GM18517 (cell line): ENCODE measurements around the gene CLN3.
"Not testable (repeated sequence)": the region's sequence is repeated elsewhere in the genome, so short reads cannot be mapped to it uniquely, and the experiment has no call there.

Experiments
- ATAC-seq: cut with Tn5 transposase; IDR thresholded peaks from one replicate; pipeline ENCODE4 v1.9.1; 2021; ENCODE audit warnings: mild to moderate bottlenecking, moderate library complexity; ENCODE audit not compliant: unreplicated experiment

CLN3 gene

DNA sequence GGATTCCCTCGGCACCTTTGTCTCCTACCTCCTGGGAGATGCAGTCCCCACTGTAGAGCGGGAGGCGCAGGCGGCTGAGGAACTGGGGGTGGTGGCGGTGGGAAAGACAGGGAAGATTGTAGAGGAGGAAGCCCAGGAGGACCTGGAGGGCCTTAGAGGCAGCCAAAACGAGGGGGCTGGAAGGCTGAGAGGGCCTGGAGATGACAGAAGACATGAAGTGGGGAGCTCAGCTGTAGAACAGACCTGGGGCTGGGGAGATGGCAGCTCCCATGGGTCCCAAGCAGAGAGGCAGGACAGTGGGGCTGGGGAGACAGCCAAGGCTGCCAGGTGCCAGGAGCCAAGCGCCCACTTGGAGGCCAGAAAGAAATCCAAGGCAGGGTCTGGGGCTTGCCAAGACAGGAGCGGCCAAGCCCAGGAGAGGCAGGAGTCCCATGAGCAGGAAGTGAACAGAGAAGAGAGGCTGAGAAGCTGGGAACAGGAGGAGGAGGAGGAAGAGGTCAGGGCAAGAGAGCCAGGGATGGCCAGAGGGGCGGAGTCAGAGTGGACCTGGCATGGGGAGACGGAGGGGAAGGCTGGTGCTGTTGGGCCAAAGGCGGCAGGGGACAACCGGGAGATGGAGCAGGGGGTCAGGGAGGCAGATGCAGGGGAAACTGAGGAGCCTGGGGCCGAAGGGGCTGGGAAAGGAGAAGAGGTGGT is 3.4 kb upstream of the CLN3 start:
- no peak for ATAC-seq

GRCh38 chr16:28494121-28494851 is 2.4 kb upstream of the CLN3 start, which contains the start of gene APOBR:
APOBR (plus strand) TSS chr16:28494643; CDS start chr16:28494682, 39 bp downstream.
- ATAC-seq: no peak

DNA sequence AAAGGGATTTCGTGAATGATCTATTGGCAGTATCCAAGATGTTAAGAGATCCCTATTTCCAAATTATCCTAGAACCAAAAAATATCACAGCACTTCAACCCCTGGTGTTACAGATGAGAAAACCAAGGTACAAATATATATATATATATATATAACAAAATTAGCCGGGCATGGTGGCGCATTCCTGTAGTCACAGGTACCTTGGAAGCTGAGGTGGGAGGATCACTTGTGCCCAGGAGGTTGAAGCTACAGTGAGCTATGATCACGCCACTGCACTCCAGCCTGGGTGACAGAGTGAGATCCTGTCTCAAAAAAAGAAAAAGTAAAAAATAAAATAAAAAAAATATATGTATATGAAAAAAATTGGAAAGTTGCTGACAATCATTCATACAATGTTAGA is 637 bp upstream of the CLN3 start:
- no peak for ATAC-seq

- ATAC-seq: peak; percentile 18
Observed at GRCh38 chr16:28491230-28491969, 474 bp downstream of the CLN3 start.

GRCh38 chr16:28486266-28486665 is 5.6 kb downstream of the CLN3 start:
- no peak for ATAC-seq

DNA sequence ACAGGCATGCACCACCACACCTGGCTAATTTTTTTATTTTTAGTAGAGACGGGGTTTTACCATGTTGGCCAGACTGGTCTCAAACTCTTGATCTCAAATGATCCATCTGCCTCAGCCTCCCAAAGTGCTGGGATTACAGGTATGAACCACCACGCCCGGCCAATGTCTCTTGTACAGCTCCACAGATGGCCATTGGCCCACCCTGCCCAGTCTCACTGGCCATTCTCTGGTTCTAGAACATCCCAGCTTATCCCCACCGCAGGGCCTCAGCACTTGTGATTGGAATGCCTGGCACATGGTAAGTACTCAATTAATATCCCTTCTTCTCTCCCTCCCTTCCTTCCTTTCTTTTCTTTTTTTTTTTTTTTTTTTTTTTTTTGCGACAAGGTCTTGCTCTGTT is 8.5 kb downstream of the CLN3 start:
- ATAC-seq: not testable (repeated sequence)

DNA sequence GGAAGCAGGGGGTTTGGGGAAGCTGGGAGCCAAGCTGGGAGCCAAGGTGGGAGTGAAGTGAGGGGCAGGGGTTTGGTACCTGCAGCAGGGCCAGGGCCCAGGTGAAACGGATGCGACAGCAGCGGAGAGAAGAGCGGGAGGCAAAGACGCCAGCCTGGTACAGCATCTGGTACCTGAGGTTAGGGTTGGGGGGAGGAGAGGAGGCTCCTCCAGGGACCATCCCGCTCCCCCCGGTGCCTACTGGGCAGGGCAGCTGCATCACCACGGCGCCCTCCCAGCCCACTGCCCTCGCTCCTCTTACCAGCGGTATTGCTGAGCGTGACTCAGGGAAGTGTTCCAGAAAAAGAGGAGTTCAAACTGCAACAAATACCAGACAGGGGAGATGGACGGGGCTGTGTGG is 9.8 kb downstream of the CLN3 start:
- no peak for ATAC-seq

GRCh38 chr16:28478506-28479180 is 13.2 kb downstream of the CLN3 start:
- ATAC-seq: no peak

GRCh38 chr16:28477311-28477920 is 14.5 kb downstream of the CLN3 start:
- no peak for ATAC-seq

- no peak for ATAC-seq
Observed at GRCh38 chr16:28475221-28475620, 16.7 kb downstream of the CLN3 start.

- no peak for ATAC-seq
Observed at GRCh38 chr16:28473714-28474265, 18.1 kb downstream of the CLN3 start.

GRCh38 chr16:28447081-28447480 is 44.8 kb downstream of the CLN3 start:
- not testable (repeated sequence) for ATAC-seq

GRCh38 chr16:28446388-28446787 is 45.5 kb downstream of the CLN3 start:
- not testable (repeated sequence) for ATAC-seq

DNA sequence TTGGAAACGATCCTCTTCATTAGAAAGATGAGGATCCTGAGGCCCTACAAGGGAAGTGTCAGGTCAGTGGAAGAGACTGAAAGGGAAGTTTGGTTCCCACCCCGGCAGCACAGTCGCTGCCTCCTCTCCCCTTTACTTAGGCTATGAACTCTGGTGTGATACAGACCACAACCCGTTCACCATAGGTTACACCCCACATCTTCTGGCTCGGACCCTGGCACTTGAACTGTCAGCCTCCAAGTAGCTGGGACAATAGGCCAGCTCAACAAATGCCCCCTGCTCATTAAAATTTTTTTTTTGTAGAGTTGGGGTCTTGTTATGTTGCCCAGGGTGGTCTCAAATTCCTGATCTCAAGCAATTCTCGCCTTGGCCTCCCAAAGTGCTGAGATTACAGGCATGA is 47.9 kb downstream of the CLN3 start:
- not testable (repeated sequence) for ATAC-seq

DNA sequence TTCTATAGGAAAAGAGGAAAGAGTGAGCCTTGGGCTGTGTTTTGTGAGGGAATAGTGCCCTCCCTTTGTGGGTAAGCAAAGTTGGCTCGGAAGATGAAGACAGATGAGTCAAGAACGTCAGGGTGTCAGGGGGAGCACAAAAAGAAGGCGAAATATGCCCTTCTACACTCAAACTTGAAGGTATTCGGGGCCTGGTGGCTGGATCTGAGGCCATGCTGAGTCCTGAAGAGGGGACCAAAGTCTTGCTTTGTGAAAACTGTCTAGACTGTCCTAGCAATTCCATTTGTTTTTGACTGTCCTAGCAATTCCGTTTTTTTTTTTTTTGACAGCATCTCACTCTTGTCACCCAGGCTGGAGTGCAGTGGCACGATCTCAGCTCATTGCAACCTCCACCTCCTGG is 53.0 kb downstream of the CLN3 start:
- not testable (repeated sequence) for ATAC-seq

DNA sequence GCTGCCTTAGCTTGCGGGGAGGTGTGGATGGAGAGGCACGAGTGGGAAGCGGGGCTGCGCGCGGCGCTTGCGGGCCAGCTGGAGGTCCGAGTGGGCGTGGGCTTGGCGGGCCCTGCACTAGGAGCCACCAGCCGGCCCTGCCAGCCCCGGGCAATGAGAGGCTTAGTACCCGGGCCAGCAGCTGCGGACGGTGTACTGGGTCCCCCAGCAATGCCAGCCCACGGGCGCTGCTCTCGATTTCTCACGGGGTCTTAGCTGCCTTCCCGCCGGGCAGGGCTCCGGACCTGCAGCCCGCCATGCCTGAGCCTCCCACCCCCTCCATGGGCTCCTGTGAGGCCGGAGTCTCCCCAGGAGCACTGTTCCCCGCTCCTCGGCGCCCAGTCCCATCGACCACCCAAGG is 56.5 kb downstream of the CLN3 start:
- not testable (repeated sequence) for ATAC-seq
